ENCODE results near the gene SIRT7.

The SIRT7 gene

DNA sequence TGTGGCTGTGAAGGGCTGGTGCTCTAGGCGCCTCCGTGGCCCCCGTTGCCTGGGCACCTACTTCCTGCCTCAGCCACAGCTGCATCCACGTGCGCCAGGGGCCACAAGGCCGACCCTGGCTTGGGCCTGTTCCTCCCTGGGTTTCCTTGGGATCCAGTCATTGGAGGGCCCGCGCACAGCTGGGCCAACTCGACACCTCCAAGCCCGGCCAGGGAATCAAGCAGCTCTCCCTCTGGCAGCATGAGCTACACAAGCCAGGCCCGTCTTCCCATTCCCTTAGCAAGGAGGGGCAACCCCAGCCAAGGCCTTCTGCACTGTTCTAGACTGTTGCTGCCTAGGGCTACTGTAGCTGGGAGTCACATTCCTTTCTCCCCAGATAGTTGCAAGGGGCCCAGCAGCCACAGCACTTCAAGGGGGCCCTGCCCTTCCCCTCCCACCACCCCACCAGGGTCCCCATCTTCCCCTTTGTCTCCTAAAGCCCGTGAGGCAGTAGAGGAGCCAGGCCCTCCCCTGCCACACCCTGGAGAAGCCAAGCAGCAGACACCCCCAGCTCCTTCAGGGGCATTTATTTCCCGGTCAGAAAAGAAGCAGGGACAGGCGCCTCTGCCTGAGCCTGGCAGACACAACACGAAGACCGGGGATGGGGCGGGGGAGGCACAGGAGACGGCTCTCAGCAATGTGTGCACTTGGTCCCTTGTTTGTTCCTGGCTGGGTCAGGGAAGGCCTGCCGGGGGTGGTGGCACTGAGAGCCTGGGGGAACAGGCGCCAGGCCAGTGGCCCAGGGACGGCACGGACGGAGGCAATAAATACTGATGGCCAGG lies 50.6 kb downstream of the SIRT7 start:
- no peak for DNase-seq

DNA sequence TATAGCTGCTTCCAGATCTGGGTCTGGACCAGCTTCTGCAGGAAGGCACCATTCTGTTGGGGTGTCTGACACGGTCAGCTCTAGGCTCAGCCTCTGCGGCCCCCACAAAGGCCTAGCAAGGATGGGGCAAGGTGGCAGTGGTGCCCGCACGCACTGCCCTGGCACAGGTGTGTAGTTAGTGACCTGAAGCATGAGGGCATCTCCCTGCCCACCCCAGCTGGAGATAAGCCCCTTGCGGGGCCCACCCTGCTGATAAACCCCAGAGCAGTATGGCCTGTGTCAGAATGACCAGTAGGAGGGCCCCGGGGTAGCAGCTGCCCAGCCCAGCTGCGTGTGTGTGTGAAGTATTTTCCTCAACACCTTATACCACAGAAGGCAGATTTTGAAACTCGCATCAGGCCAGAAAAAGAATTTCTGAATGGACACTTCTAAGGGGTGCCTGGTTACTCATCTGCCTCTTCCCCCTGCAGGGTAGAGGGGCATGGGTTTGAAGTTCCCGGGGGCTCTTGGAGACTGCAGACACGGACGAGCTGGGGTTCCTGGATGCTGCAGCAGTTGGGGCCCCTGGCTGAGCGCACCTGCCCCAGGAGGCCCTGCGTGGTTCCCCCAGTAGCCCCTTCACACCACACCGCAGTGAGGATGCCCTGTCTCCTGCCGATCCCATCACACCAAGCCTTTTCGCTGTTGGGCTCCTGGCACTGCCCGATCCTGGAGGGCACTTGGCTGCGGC lies 51.4 kb downstream of the SIRT7 start:
- DNase-seq = no peak

DNA sequence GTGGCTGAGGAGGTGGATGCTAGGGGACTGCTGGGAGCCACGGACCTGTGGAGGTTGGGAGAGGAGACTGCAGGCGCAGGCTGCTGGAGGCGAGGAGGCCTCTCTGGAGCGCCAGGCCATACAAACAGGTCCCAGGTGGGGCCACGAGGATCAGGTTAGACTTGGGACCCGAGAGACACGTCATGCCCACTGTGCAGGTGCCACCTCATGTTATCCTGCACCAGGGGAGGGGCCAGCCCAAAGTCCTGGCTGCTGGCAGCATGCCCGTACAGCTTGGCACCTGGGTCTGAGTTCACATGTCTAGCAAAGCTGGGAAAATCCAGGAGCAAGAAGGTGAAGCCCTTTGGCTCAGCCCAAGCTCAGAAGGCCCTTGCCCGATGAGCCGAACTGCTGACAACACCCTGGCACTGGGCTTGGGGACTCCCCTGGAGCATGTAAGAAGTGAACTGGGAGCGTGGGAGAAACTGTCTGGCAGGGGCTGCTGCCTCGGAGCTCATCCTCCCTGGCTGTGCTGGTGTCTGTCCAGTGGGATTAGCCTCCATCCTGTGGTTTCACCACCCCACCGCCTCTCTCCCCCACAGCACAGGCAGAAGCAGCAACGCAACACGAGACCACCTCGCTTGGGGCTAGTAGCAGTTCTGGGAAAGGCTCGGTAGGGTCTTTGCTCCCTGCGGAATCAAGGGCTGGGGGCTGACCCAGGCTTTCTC lies 52.1 kb downstream of the SIRT7 start:
- DNase-seq = no peak

GRCh38 chr17:81865358-81865732 lies 52.6 kb downstream of the SIRT7 start:
- no peak for DNase-seq

DNA sequence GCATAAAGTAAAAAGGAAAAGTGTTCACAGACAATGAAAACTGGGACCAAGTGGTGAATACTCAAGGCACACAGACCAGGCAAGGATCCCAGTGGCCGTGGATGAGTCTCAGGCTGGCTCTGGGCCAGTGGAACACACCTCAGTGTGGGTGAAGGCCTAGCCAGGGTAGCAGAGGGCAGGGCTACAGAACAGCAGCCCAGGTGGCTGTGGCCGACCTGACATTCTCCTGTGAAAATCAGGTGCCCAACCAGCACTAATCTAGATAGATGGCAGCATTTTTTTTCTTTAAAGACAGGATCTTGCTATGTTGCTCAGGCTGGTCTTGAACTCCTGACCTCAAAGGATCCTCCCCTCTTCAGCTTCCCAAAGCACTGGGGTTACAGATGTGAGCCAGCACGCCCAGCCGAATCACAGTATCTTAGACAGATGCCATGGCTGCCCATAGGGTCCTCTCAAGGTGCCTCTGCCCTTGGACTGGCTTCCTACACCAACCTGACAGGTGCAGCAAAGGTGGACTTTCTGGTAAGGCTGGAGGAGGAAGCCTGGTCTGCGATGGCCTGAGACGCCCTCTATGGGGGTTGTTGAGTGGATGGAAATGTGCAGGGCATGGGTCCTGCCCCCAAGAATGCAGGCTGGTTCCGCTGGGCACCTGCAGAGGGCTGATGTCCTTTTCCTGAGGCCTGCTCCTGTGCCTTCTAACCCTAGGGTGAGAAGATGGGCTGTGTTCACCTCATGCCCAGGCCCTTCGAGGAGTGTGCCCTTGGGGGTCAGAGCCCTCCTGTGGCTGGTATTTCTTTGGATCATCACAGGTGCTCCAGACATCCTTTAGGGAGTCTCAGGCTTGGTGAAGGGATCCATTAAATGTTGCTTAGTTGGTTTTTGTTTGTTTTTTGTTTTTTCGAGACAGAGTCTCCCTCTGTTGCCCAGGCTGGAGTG lies 53.9 kb downstream of the SIRT7 start:
- DNase-seq = no peak

- DNase-seq = no peak
These were observed 54.8 kb downstream of the SIRT7 start for GRCh38 chr17:81863123-81863675.

Measured in hypothalamus (tissue), 51 donors.